H1 (cell line): ENCODE data around the gene CUTA. TPM values are rescaled to one million over a fixed set of nuclear protein-coding genes. Genes with fewer than 3 reads are reported as not detected.
A peak's percentile ranks its signal among the peaks of the same experiment; 100 is the strongest.

Experiments used
- CTCF ChIA-PET: fragments of 300-600 bp; sonication (Branson Sonifier 250); formaldehyde crosslinking; loops from one replicate; lab custom pipeline; 2021; ENCODE audit not compliant: partially characterized antibody; lab: Charles Lee
- POLR2A ChIA-PET: fragments of 300-600 bp; sonication (Branson Sonifier 250); formaldehyde crosslinking; loops from one replicate; lab custom pipeline; 2021; ENCODE audit warnings: inconsistent platforms; ENCODE audit not compliant: partially characterized antibody; lab: Charles Lee
- DNase-seq, 2 experiments: peaks; one replicate each; pipeline versions ENCODE4 v3.0.0 to v3.0.0-alpha.2; 2010 to 2022; ENCODE audit warnings: low spot score in 2 of 2, low read depth in 1 of 2, mixed read lengths in 1 of 2
- FAIRE-seq: peaks from 2 replicates; lab custom pipeline; 2011; peaks lifted over from hg19 to GRCh38; lab: Jason Lieb, UNC
- H2AFZ ChIP-seq: 2 replicates; pipeline ENCODE4 v1.8.1; 2012; ENCODE audit warnings: low read length, inconsistent platforms
- H2AK5ac ChIP-seq: 2 replicates; pipeline ENCODE4 v1.6.1; 2013; ENCODE audit warnings: low read depth, low read length
- H2BK120ac ChIP-seq: replicated peaks from 2 replicates; pipeline ENCODE3; 2013; ENCODE audit warnings: low read depth, low read length, inconsistent platforms
- H2BK12ac ChIP-seq: 2 replicates; pipeline ENCODE4 v1.6.1; 2013; ENCODE audit warnings: low read depth, low read length
- H2BK15ac ChIP-seq: 2 replicates; pipeline ENCODE4 v1.6.1; 2013; ENCODE audit warnings: low read length
- H2BK20ac ChIP-seq: 2 replicates; pipeline ENCODE4 v1.6.1; 2013; ENCODE audit warnings: low read length
- H2BK5ac ChIP-seq: 2 replicates; pipeline ENCODE4 v1.6.1; 2013; ENCODE audit warnings: low read depth, low read length
- H3K14ac ChIP-seq: 2 replicates; pipeline ENCODE4 v1.6.1; 2013; ENCODE audit warnings: inconsistent platforms; ENCODE audit not compliant: insufficient read length
- H3K18ac ChIP-seq: 2 replicates; pipeline ENCODE4 v1.6.1; 2013; ENCODE audit warnings: low read length; ENCODE audit errors: extremely low read depth
- H3K23ac ChIP-seq: 2 replicates; pipeline ENCODE4 v1.6.1; 2013; ENCODE audit warnings: inconsistent platforms; ENCODE audit not compliant: insufficient read length
- H3K23me2 ChIP-seq: 2 replicates; pipeline ENCODE4 v1.6.1; 2013; ENCODE audit warnings: low read depth, low read length
- H3K27ac ChIP-seq: 2 replicates; pipeline ENCODE4 v1.6.1; 2011; ENCODE audit warnings: low read depth, low read length, inconsistent platforms
- H3K27me3 ChIP-seq, 4 experiments: replicated peaks in 1 of 4; 1 replicate in 1 of 4; 2 replicates in 3 of 4; pipeline versions ENCODE4 v1.6.1 to v1.8.1; 2011 to 2013; ENCODE audit warnings: low read length in 3 of 4, mild to moderate bottlenecking in 3 of 4, inconsistent platforms in 2 of 4, mixed read lengths in 2 of 4, moderate library complexity in 1 of 4; ENCODE audit not compliant: control insufficient read depth in 3 of 4, insufficient read depth in 3 of 4; ENCODE audit errors: extremely low read depth in 1 of 4
- H3K36me3 ChIP-seq, 4 experiments: 2 replicates each; pipeline versions ENCODE4 v1.6.1 to v1.8.1; 2011 to 2013; ENCODE audit warnings: mild to moderate bottlenecking in 4 of 4, low read length in 3 of 4, moderate library complexity in 2 of 4, control low read depth in 1 of 4, inconsistent platforms in 1 of 4; ENCODE audit not compliant: insufficient read depth in 4 of 4, control insufficient read depth in 2 of 4
- H3K4ac ChIP-seq: replicated peaks from 2 replicates; pipeline ENCODE3; 2013; ENCODE audit warnings: low read length, low read depth, mixed read lengths, inconsistent platforms; ENCODE audit not compliant: insufficient read length
- H3K4me1 ChIP-seq, 4 experiments: replicated peaks in 1 of 4; 1 replicate in 1 of 4; 2 replicates in 3 of 4; pipeline versions ENCODE4 v1.6.1 to v1.8.1; 2011 to 2013; ENCODE audit warnings: low read length in 3 of 4, inconsistent platforms in 2 of 4, mixed read lengths in 1 of 4; ENCODE audit not compliant: insufficient read depth in 4 of 4, control insufficient read depth in 3 of 4
- H3K4me2 ChIP-seq, 2 experiments: 2 replicates each; pipeline versions ENCODE4 v1.6.1 to v1.8.1; 2011 to 2013; ENCODE audit warnings: low read depth in 2 of 2, low read length in 2 of 2, control low read depth in 1 of 2, inconsistent platforms in 1 of 2, mild to moderate bottlenecking in 1 of 2; ENCODE audit not compliant: insufficient read depth in 1 of 2
- H3K4me3 ChIP-seq, 4 experiments: fragments of 200-600, 300-600 bp in 1 of 4; sonication (generic), shearing (Covaris generic), sonication (Bioruptor Twin) in 1 of 4; 2 replicates each; pipeline versions ENCODE4 v1.5.1 to v1.8.1; 2011 to 2016; ENCODE audit warnings: low read length in 4 of 4, low read depth in 3 of 4, control low read depth in 2 of 4, inconsistent platforms in 2 of 4, mild to moderate bottlenecking in 2 of 4, mixed read lengths in 1 of 4, moderate library complexity in 1 of 4; ENCODE audit not compliant: insufficient read depth in 2 of 4; ENCODE audit errors: extremely low read depth in 1 of 4
- H3K56ac ChIP-seq: replicated peaks from 2 replicates; pipeline ENCODE3; 2013; ENCODE audit warnings: low read depth, mild to moderate bottlenecking, mixed read lengths, low read length, inconsistent platforms; ENCODE audit not compliant: insufficient read length
- H3K79me1 ChIP-seq: 2 replicates; pipeline ENCODE4 v1.6.1; 2013; ENCODE audit warnings: low read depth, low read length, control low read depth
- H3K79me2 ChIP-seq, 2 experiments: 2 replicates each; pipeline versions ENCODE4 v1.6.1 to v1.8.1; 2012 to 2013; ENCODE audit warnings: low read length in 2 of 2, mild to moderate bottlenecking in 2 of 2, inconsistent platforms in 1 of 2; ENCODE audit not compliant: insufficient read depth in 2 of 2, control insufficient read depth in 1 of 2
- H3K9ac ChIP-seq, 4 experiments: replicated peaks in 1 of 4; 1 replicate in 1 of 4; 2 replicates in 3 of 4; pipeline versions ENCODE4 v1.6.1 to v1.8.1; 2011 to 2013; ENCODE audit warnings: low read depth in 3 of 4, low read length in 3 of 4, control low read depth in 2 of 4, mild to moderate bottlenecking in 2 of 4, moderate library complexity in 2 of 4, inconsistent platforms in 1 of 4; ENCODE audit errors: extremely low read depth in 1 of 4
- H3K9me3 ChIP-seq, 2 experiments: 2 replicates each; pipeline versions ENCODE4 v1.6.1 to v1.8.1; 2012 to 2013; ENCODE audit warnings: mild to moderate bottlenecking in 2 of 2, moderate library complexity in 2 of 2, control low read depth in 1 of 2, inconsistent platforms in 1 of 2, low read depth in 1 of 2, low read length in 1 of 2, mixed read lengths in 1 of 2; ENCODE audit not compliant: insufficient read depth in 2 of 2
- H4K20me1 ChIP-seq, 2 experiments: replicated peaks in 1 of 2; 2 replicates each; pipeline versions ENCODE3 to v1.8.1; 2011 to 2013; ENCODE audit warnings: inconsistent platforms in 2 of 2, low read length in 2 of 2, mild to moderate bottlenecking in 1 of 2; ENCODE audit not compliant: insufficient read depth in 2 of 2, control insufficient read depth in 1 of 2
- H4K5ac ChIP-seq: 2 replicates; pipeline ENCODE4 v1.6.1; 2013; ENCODE audit warnings: low read length, low read depth, mixed read lengths, inconsistent platforms; ENCODE audit not compliant: insufficient read length
- H4K8ac ChIP-seq: 2 replicates; pipeline ENCODE4 v1.8.0; 2013; ENCODE audit warnings: mild to moderate bottlenecking, moderate library complexity, low read length, inconsistent platforms; ENCODE audit not compliant: insufficient read depth; ENCODE audit errors: extremely low read depth
- H4K91ac ChIP-seq: replicated peaks from 2 replicates; pipeline ENCODE3; 2013; ENCODE audit warnings: low read length, mixed read lengths, inconsistent platforms; ENCODE audit not compliant: insufficient read length
- GTF2F1 ChIP-seq: IDR thresholded peaks from 2 replicates; pipeline ENCODE4 v1.6.1; 2012; ENCODE audit warnings: low read depth, low read length, improper control_type of control experiment, borderline replicate concordance
- RAD21 ChIP-seq, 2 experiments: IDR thresholded peaks in 1 of 2; conservative IDR thresholded peaks in 1 of 2; 2 replicates each; pipeline ENCODE4 v1.6.1; 2011; ENCODE audit warnings: low read depth in 2 of 2, low read length in 2 of 2, improper control_type of control experiment in 1 of 2, inconsistent platforms in 1 of 2, mild to moderate bottlenecking in 1 of 2, moderate library complexity in 1 of 2
- RBBP5 ChIP-seq: IDR thresholded peaks from 2 replicates; pipeline ENCODE4 v1.7.1; 2012; ENCODE audit warnings: low read depth, mild to moderate bottlenecking, inconsistent platforms, low read length, moderate library complexity, borderline replicate concordance
- RNF2 ChIP-seq: fragments of 200-900, 300-1000 bp; sonication (generic); IDR thresholded peaks from 2 replicates; pipeline ENCODE4 v1.7.1; 2016; ENCODE audit warnings: borderline replicate concordance, low read depth, mild to moderate bottlenecking, antibody characterized with exemption, low read length; ENCODE audit not compliant: poor library complexity, severe bottlenecking; ENCODE audit errors: missing control alignments
- RXRA ChIP-seq: IDR thresholded peaks from 2 replicates; pipeline ENCODE4 v1.6.1; 2011; ENCODE audit warnings: low read depth, mild to moderate bottlenecking, low read length, moderate library complexity; ENCODE audit not compliant: insufficient read depth
- SUZ12 ChIP-seq: fragments of 200-600 bp; sonication (generic); IDR thresholded peaks from 2 replicates; pipeline ENCODE4 v1.6.1; 2012; ENCODE audit warnings: mild to moderate bottlenecking, inconsistent platforms, low read length, moderate library complexity, mixed read lengths
- TAF1 ChIP-seq: IDR thresholded peaks from 2 replicates; pipeline ENCODE4 v1.6.1; 2011; ENCODE audit warnings: mild to moderate bottlenecking, low read depth, low read length
- TAF7 ChIP-seq: optimal IDR thresholded peaks from 2 replicates; pipeline ENCODE3; 2011; ENCODE audit warnings: low read depth, mild to moderate bottlenecking, inconsistent platforms, low read length, moderate library complexity, borderline replicate concordance
- ZNF274 ChIP-seq: IDR thresholded peaks from 2 replicates; pipeline ENCODE4 v1.7.0; 2012; ENCODE audit warnings: low read length, borderline replicate concordance; ENCODE audit errors: extremely low read depth
- WGBS, 2 experiments: shearing (Covaris generic) in 1 of 2; methylation state at CpG; one replicate each; pipeline versions ENCODE4 v1.1.6 to v1.1.7; 2013 to 2015; ENCODE audit warnings: low lambda C conversion rate in 2 of 2, mixed read lengths in 2 of 2, inconsistent platforms in 1 of 2, low coverage in 1 of 2, missing lambda C conversion rate in 1 of 2; ENCODE audit not compliant: insufficient replicate concordance in 2 of 2, insufficient coverage in 1 of 2, insufficient read length in 1 of 2; ENCODE audit errors: extremely low coverage in 1 of 2, missing lambda C conversion rate in 1 of 2; 5-methylcytosine and 5-hydroxymethylcytosine counted together
- polyA plus RNA-seq, 7 experiments: library from polyadenylated mRNA; depleted of rRNA in 3 of 7; stranded (reverse) in 5 of 7; unstranded in 2 of 7; fragments of >200 nt in 5 of 7; fragments of 200-250 nt in 2 of 7; gene quantifications; 1 replicate in 5 of 7; 2 replicates in 1 of 7; 4 replicates in 1 of 7; pipeline versions ENCODE4 v1.2.1 to v1.2.3, GENCODE V29; 2011 to 2013; ENCODE audit warnings: missing spikeins in 2 of 7, mixed read lengths in 2 of 7
- total RNA-seq: library from RNA; stranded (reverse); fragmentation: NEBNext Ultra II Directional; extraction: Animal tissue kit (Norgen Biotek cat#: 25700); gene quantifications from 2 replicates; pipeline ENCODE4 v1.2.1, GENCODE V29; 2021

The CUTA gene
- total and polyA plus RNA-seq, 2 of the 8 experiments (the other 6 are each of a cell fraction or from before 2014, with no cell fraction given) = 297 to 460 TPM

- Histone ChIP-seq H2BK120ac (no peak within 1 kb of the TSS), H3K56ac (peak within 1 kb of the TSS; percentile 62), H4K5ac (peak within 1 kb of the TSS; percentile 32), H4K20me1 (peaks cover 0 to 2% of the 10 kb centered on the region in 2 experiments), H3K27ac (peak within 1 kb of the TSS; percentile 32; the same call in 1 of the 2 replicates), H2BK12ac (no peak within 1 kb of the TSS), H2AFZ (peak within 1 kb of the TSS; percentile 28; the same call in 1 of the 2 replicates), H4K8ac (peak within 1 kb of the TSS; percentile 76), H3K14ac (no peak within 1 kb of the TSS), H3K9me3 (no peaks in the 10 kb centered on the region), H3K27me3 (no peaks in the 10 kb centered on the region), H3K36me3 (peaks cover 14 to 40% (median 22%) of the 10 kb centered on the region in 4 experiments), H3K4me2 (peak within 1 kb of the TSS; percentile 69 to 81), H3K23me2 (peaks cover 9% of the 10 kb centered on the region), H3K4me1 (peaks cover 0 to 5% (median 4%) of the 10 kb centered on the region in 4 experiments; a peak in 6 of 7 replicates), H2BK5ac (peak within 1 kb of the TSS; percentile 75), H3K23ac (no peak within 1 kb of the TSS), H2BK20ac (no peak within 1 kb of the TSS), H2AK5ac (no peak within 1 kb of the TSS), H3K79me2 (peaks cover 0 to 13% of the 10 kb centered on the region in 2 experiments; a peak in 2 of 4 replicates), H3K4ac (no peak within 1 kb of the TSS), H3K9ac (peak within 1 kb of the TSS; percentile 15 to 75 (median 69)), H3K79me1 (peaks cover 5% of the 10 kb centered on the region; the same call in 1 of the 2 replicates), H3K4me3 (peak within 1 kb of the TSS; percentile 52 to 93 (median 88)), H3K18ac (peak within 1 kb of the TSS; percentile 83), H2BK15ac (no peak within 1 kb of the TSS), H4K91ac (peak within 1 kb of the TSS; percentile 35)
- 2% methylated on average over 61 of the region's 65 CpGs; no CpG with 5 or more reads in 1 of the 2 experiments for WGBS, 2 experiments
- ChIA-PET CTCF (interaction anchor here (0.9 to 1.4 kb wide), 4 partner anchors 22 to 65 kb away, joined by 3 read pairs; no protein-coding TSS in a partner anchor), POLR2A (interaction anchor here (0.9 to 17.2 kb wide), 23 partner anchors 8 to 238 kb away, joined by 3 to 381 read pairs (median 5); partner anchors contain the start of genes B3GALT4, BAK1, CUTA and KIFC1)
- FAIRE-seq = no peak
- DNase-seq = peak; percentile 86 to 94
- TF ChIP-seq RNF2 (no peak), RBBP5 (peak; percentile 68; the same call in 1 of the 2 replicates), RAD21 (IDR thresholded peaks at IDR 0.05 in 1 of 2, conservative IDR thresholded peaks at IDR 0.05 in 1 of 2; ENCODE audit: low read depth in 2 of 2, low read length in 2 of 2) (peak in 1 of 2 experiments; percentile 0; a peak in 1 of 4 replicates), ZNF274 (no peak), TAF1 (peak; percentile 56), TAF7 (peak; percentile 38), GTF2F1 (no peak), SUZ12 (no peak), RXRA (no peak)
These were observed 36.4 kb upstream of the CUTA start, which contains the start of gene ZBTB9 for GRCh38 chr6:33454009-33454946. TSS of gene ZBTB9 (plus strand) at chr6:33454576. CDS start at chr6:33455101, 525 bp downstream.
